Thoracic aorta (tissue), 2 donors: ENCODE results near the gene PRR33. TPM values are rescaled to one million over a fixed set of nuclear protein-coding genes. Genes with fewer than 3 reads are reported as not detected.

ENCODE experiments used
- ATAC-seq: fragments of 150-250 bp; one replicate; pipeline ENCODE4 v1.8.0; 2017; ENCODE audit warnings: low read depth; ENCODE audit not compliant: insufficient number of reproducible peaks, low FRiP score
- DNase-seq: peaks from one replicate; pipeline ENCODE4 v3.0.0-alpha.2; 2020; ENCODE audit warnings: low spot score
- H3K27ac ChIP-seq, 2 donors: fragments of 200-600 bp; sonication (generic); 1 replicate in 1 of 2; 2 replicates in 1 of 2; pipeline ENCODE4 v1.5.1; 2016; ENCODE audit warnings: mild to moderate bottlenecking in 2 of 2, moderate library complexity in 2 of 2
- H3K27me3 ChIP-seq: fragments of 200-600 bp; sonication (generic); replicated peaks from 2 replicates; pipeline ENCODE4 v1.6.0; 2016; ENCODE audit warnings: mild to moderate bottlenecking; ENCODE audit not compliant: insufficient read depth
- H3K36me3 ChIP-seq: fragments of 200-600 bp; sonication (generic); one replicate; pipeline ENCODE4 v1.5.1; 2016
- H3K4me1 ChIP-seq, 2 donors: fragments of 200-600 bp; sonication (generic); 1 replicate in 1 of 2; 2 replicates in 1 of 2; pipeline versions ENCODE4 v1.5.1 to v1.6.0; 2016; ENCODE audit warnings: low read depth in 2 of 2, mild to moderate bottlenecking in 1 of 2; ENCODE audit not compliant: control insufficient read depth in 1 of 2
- H3K4me3 ChIP-seq: fragments of 200-600 bp; sonication (generic); 2 replicates; pipeline ENCODE4 v1.5.1; 2016; ENCODE audit warnings: mild to moderate bottlenecking
- H3K9me3 ChIP-seq: fragments of 200-600 bp; sonication (generic); 2 replicates; pipeline ENCODE4 v1.5.1; 2016
- CTCF ChIP-seq: fragments of 200-600 bp; sonication (generic); IDR thresholded peaks from one replicate; pipeline ENCODE4 v1.5.1; 2019; ENCODE audit warnings: antibody characterized with exemption
- total RNA-seq, 2 donors: library from RNA; depleted of rRNA; stranded (reverse); fragments of >200 nt; gene quantifications; one replicate each; pipeline versions ENCODE4 v1.1.0 to v1.2.3, GENCODE V29; 2016

PRR33 gene
- total RNA-seq, 2 donors from 2014 or later, result 0.41 TPM; not detected in 1

- H3K27ac ChIP-seq, result no peak overlapping the region
- DNase-seq, result no peak
- H3K4me1 ChIP-seq, result no peaks in the 10 kb centered on the region
- no peak overlapping the region for H3K4me3 ChIP-seq
- no peaks in the 10 kb centered on the region for H3K36me3 ChIP-seq
- no peak for TF ChIP-seq CTCF
- H3K27me3 ChIP-seq, result no peaks in the 10 kb centered on the region
- H3K9me3 ChIP-seq, result no peaks in the 10 kb centered on the region
- no peak for ATAC-seq
These were observed 32.5 kb upstream of the PRR33 start for GRCh38 chr11:1924181-1924580.

GRCh38 chr11:1923201-1923956 lies 31.7 kb upstream of the PRR33 start:
- ATAC-seq (no peak), DNase-seq (no peak)
- no peak for TF ChIP-seq CTCF
- H3K9me3 ChIP-seq, result no peaks in the 10 kb centered on the region
- H3K27me3 ChIP-seq, result no peaks in the 10 kb centered on the region
- no peak overlapping the region for H3K27ac ChIP-seq
- H3K36me3 ChIP-seq, result no peaks in the 10 kb centered on the region
- no peak overlapping the region for H3K4me3 ChIP-seq
- H3K4me1 ChIP-seq, result no peaks in the 10 kb centered on the region

GRCh38 chr11:1922481-1923081 lies 30.9 kb upstream of the PRR33 start:
- ATAC-seq, result no peak

GRCh38 chr11:1921574-1922141 lies 30.0 kb upstream of the PRR33 start:
- Histone ChIP-seq H3K27me3 (no peaks in the 10 kb centered on the region), H3K27ac (no peak overlapping the region), H3K36me3 (no peaks in the 10 kb centered on the region), H3K4me3 (no peak overlapping the region), H3K4me1 (no peaks in the 10 kb centered on the region), H3K9me3 (no peaks in the 10 kb centered on the region)
- ATAC-seq (no peak), DNase-seq (no peak)
- TF ChIP-seq CTCF, result no peak

More at GRCh38 chr11:1922481-1923081, 30.9 kb upstream of the PRR33 start:
- H3K4me3 ChIP-seq, result no peak overlapping the region
- H3K9me3 ChIP-seq, result no peaks in the 10 kb centered on the region
- no peaks in the 10 kb centered on the region for H3K4me1 ChIP-seq
- no peaks in the 10 kb centered on the region for H3K27me3 ChIP-seq
- DNase-seq, result no peak
- H3K36me3 ChIP-seq, result no peaks in the 10 kb centered on the region
- no peak for TF ChIP-seq CTCF
- no peak overlapping the region for H3K27ac ChIP-seq

GRCh38 chr11:1920909-1921573 lies 29.3 kb upstream of the PRR33 start:
- Histone ChIP-seq H3K36me3 (no peaks in the 10 kb centered on the region), H3K27ac (no peak overlapping the region), H3K4me3 (no peak overlapping the region), H3K4me1 (no peaks in the 10 kb centered on the region), H3K9me3 (no peaks in the 10 kb centered on the region), H3K27me3 (no peaks in the 10 kb centered on the region)
- no peak for DNase-seq
- ATAC-seq, result no peak
- TF ChIP-seq CTCF, result no peak
